Activated naive CD4-positive, alpha-beta T cell treated with anti-CD3 and anti-CD28 coated beads, Interleukin-2, amount 10 ng/mL, durations not matched to agents 7 days and 5 days (primary cell): ENCODE measurements around the gene MAPK11.

ENCODE experiments used
- CTCF ChIA-PET: fragments of 350-600 bp; sonication (Branson Sonifier 250); formaldehyde crosslinking; loops from one replicate; lab custom pipeline; 2021; ENCODE audit warnings: antibody characterized with exemption; lab: Charles Lee
- DNase-seq: peaks from one replicate; pipeline ENCODE4 v3.0.0-alpha.2; 2020
- H3K27ac Mint-ChIP-seq: one replicate; pipeline ENCODE4 v1.8.0; 2021; ENCODE audit warnings: mild to moderate bottlenecking, moderate library complexity, mixed read lengths
- H3K27me3 Mint-ChIP-seq: one replicate; pipeline ENCODE4 v1.8.0; 2021; ENCODE audit warnings: mild to moderate bottlenecking, mixed read lengths
- H3K36me3 Mint-ChIP-seq: one replicate; pipeline ENCODE4 v1.8.0; 2021; ENCODE audit warnings: mixed read lengths
- H3K4me1 Mint-ChIP-seq: one replicate; pipeline ENCODE4 v1.8.0; 2021; ENCODE audit warnings: mixed read lengths
- H3K4me3 Mint-ChIP-seq: one replicate; pipeline ENCODE4 v1.8.0; 2021; ENCODE audit warnings: mild to moderate bottlenecking, moderate library complexity, mixed read lengths
- H3K9me3 Mint-ChIP-seq: one replicate; pipeline ENCODE4 v1.8.0; 2021; ENCODE audit warnings: mixed read lengths

Gene MAPK11

DNA sequence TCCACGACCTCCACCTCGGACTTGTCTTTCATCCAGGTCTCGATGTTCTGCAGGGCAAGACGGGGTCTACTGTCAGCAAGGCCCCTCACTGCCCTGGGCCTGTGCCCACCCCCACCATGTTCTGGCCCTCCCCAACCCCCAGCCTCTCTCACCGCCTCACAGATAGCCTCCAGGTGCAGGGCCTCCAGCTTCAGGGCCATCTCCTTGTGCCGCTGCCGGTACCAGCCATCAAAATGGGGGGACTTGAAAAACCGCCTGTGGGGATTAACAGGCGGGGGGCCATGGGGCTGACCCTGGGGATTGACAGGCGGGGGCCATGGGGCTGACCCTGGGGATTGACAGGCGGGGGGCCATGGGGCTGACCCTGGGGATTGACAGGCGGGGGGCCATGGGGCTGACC, 42.2 kb upstream of the MAPK11 start:
- Mint-ChIP-seq H3K27ac (no peak overlapping the region), H3K9me3 (no peaks in the 10 kb centered on the region), H3K27me3 (peaks cover 27% of the 10 kb centered on the region), H3K4me3 (no peak overlapping the region), H3K4me1 (peaks cover 25% of the 10 kb centered on the region), H3K36me3 (no peaks in the 10 kb centered on the region)
- DNase-seq, result no peak
- CTCF ChIA-PET, result no interaction called here

DNA sequence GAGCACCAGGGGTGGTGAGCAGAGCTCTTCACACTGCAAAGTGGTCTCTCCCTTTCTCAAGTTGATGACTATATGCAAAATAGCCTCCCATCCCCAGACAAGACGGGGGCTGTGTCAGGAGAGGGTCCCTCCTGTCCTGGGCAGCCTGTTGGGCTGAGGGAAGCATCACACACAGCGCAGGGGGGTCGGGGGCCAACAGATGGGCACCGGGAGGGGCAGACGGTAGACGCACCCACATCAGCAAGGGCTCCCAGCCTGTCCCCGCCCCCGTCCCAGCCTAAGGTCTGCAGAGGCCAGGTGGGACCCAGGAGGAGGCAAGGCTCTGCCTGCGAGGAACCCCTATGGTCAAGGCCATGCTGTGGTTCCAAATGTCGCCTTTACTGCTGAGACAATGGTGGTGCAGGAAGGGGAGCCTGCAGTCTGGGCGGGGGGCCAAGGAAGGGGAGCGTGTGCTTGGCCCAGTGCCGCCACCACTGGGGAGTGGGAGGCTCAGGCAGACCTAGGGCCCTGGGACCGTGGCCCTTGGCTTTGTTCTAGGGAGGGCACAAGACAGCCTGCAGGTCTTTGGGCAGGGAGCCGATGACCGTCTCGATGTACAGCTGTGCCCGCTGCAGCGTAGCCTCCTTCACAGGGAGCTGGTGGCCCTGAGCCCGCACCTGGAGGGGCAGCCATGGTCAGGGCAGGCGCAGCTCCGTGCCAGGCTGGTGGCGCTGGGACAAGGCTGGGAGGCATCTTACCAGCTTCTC, 41.6 kb upstream of the MAPK11 start:
- H3K36me3 Mint-ChIP-seq, result no peaks in the 10 kb centered on the region
- no peaks in the 10 kb centered on the region for H3K9me3 Mint-ChIP-seq
- CTCF ChIA-PET, result no interaction called here
- DNase-seq, result no peak
- no peak overlapping the region for H3K27ac Mint-ChIP-seq
- H3K4me3 Mint-ChIP-seq, result no peak overlapping the region
- H3K27me3 Mint-ChIP-seq, result peaks cover 30% of the 10 kb centered on the region
- peaks cover 25% of the 10 kb centered on the region for H3K4me1 Mint-ChIP-seq

GRCh38 chr22:50310949-50311444, 40.8 kb upstream of the MAPK11 start:
- no peak for DNase-seq
- Mint-ChIP-seq H3K27ac (no peak overlapping the region), H3K36me3 (no peaks in the 10 kb centered on the region), H3K9me3 (no peaks in the 10 kb centered on the region), H3K27me3 (peaks cover 38% of the 10 kb centered on the region), H3K4me3 (no peak overlapping the region), H3K4me1 (peaks cover 29% of the 10 kb centered on the region)
- CTCF ChIA-PET, result no interaction called here

GRCh38 chr22:50310031-50310722, 40.0 kb upstream of the MAPK11 start:
- H3K27me3 Mint-ChIP-seq, result peaks cover 46% of the 10 kb centered on the region
- H3K36me3 Mint-ChIP-seq, result no peaks in the 10 kb centered on the region
- H3K9me3 Mint-ChIP-seq, result no peaks in the 10 kb centered on the region
- CTCF ChIA-PET, result no interaction called here
- no peak overlapping the region for H3K4me3 Mint-ChIP-seq
- H3K27ac Mint-ChIP-seq, result no peak overlapping the region
- H3K4me1 Mint-ChIP-seq, result peaks cover 27% of the 10 kb centered on the region
- DNase-seq, result no peak

DNA sequence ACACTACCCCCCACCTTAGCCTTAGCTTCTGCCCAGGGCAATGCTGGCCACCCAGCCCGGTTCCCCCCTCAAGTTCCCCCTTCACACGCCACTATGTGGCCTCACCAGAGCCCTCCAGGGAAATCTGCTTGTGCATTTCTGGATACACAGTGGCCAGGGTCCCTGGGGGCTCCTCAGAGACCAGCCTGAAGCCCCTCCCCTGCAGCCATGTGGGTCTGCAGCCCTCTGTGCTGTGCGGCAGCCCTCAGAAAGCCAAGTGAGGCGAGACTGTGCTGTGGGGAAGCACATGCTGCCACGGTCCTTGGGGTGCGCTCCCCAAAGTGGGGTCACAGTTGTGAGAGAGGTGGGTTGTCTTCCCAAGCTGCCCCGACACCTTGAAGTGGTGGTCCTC, 39.4 kb upstream of the MAPK11 start:
- Mint-ChIP-seq H3K4me1 (peaks cover 26% of the 10 kb centered on the region), H3K27ac (no peak overlapping the region), H3K36me3 (no peaks in the 10 kb centered on the region), H3K4me3 (no peak overlapping the region), H3K27me3 (peaks cover 52% of the 10 kb centered on the region), H3K9me3 (no peaks in the 10 kb centered on the region)
- CTCF ChIA-PET, result no interaction called here
- no peak for DNase-seq

DNA sequence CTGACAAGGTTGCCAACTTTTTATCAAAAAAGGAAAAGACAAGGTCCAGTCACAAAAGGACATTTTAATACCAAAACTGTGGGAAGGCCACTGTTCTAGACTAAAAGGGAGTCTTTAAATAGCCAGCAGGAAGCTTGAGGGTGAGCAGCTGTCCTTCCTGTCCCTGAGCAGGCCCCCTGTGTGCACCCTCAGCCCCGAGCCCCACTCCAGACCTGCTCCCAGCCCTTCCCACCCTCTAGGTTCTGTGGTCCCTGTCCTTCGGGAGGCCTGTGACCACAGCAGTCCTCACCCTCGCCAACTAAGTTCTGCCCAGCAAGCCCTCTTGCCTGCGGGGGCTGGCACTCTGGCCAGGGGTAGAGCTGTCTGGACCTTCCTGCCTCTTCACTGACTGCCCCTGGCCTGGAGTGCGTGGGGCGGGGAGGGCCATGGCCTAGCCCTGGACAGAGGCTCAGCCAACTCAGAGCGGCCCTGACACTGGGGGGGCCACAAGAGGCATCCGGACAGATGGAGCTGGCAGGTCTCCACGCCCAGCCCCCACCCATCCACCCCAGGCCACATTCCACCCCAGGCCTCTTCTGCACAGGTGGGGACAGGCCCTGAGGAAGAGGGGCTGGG, 38.9 kb upstream of the MAPK11 start:
- DNase-seq, result no peak
- Mint-ChIP-seq H3K36me3 (no peaks in the 10 kb centered on the region), H3K27me3 (peaks cover 57% of the 10 kb centered on the region), H3K4me3 (peak overlapping the region; percentile 49), H3K9me3 (no peaks in the 10 kb centered on the region), H3K27ac (no peak overlapping the region), H3K4me1 (peaks cover 25% of the 10 kb centered on the region)
- CTCF ChIA-PET, result no interaction called here

GRCh38 chr22:50308597-50308935, 38.4 kb upstream of the MAPK11 start:
- no peak overlapping the region for H3K27ac Mint-ChIP-seq
- peaks cover 62% of the 10 kb centered on the region for H3K27me3 Mint-ChIP-seq
- no peaks in the 10 kb centered on the region for H3K9me3 Mint-ChIP-seq
- CTCF ChIA-PET, result no interaction called here
- peak overlapping the region; percentile 49 for H3K4me3 Mint-ChIP-seq
- H3K4me1 Mint-ChIP-seq, result peaks cover 21% of the 10 kb centered on the region
- no peaks in the 10 kb centered on the region for H3K36me3 Mint-ChIP-seq
- DNase-seq, result no peak

DNA sequence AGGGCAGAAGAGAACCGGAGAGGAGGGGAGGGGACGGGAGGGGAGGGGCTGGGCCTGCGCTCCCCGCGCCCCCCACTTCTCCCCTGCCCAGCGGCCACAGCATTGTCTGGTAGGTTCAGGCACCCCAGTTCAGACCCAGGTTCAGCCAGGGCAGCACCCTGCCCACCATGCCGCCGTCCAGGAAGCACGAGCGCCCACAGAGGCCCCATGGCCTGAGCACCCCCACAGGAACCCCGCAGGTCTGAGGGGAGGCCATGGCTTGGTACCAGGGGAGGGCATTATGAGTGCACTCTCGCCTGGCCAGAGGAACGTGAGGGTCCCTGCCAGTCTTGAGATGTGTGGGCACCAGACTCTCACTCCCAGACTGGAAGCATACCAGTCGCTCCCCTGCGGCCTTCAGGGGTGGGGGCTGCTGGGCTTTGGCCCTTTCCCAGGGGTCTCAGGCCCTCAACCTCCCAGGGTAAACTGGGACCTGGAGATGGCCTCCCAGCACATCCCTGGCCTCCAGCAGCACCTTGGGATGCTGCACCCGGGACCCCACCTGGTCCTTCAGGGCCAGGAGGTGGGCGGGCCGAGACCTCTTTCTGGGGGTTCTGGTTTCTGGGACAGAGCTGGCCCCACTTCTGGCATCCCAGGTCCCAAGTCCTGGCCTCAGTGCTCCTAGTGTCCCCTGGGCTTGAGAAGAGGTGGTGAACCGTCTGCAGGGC, 37.9 kb upstream of the MAPK11 start:
- peaks cover 67% of the 10 kb centered on the region for H3K27me3 Mint-ChIP-seq
- H3K9me3 Mint-ChIP-seq, result no peaks in the 10 kb centered on the region
- no peak overlapping the region for H3K27ac Mint-ChIP-seq
- DNase-seq, result no peak
- no peak overlapping the region for H3K4me3 Mint-ChIP-seq
- peaks cover 21% of the 10 kb centered on the region for H3K4me1 Mint-ChIP-seq
- CTCF ChIA-PET, result no interaction called here
- H3K36me3 Mint-ChIP-seq, result no peaks in the 10 kb centered on the region

DNA sequence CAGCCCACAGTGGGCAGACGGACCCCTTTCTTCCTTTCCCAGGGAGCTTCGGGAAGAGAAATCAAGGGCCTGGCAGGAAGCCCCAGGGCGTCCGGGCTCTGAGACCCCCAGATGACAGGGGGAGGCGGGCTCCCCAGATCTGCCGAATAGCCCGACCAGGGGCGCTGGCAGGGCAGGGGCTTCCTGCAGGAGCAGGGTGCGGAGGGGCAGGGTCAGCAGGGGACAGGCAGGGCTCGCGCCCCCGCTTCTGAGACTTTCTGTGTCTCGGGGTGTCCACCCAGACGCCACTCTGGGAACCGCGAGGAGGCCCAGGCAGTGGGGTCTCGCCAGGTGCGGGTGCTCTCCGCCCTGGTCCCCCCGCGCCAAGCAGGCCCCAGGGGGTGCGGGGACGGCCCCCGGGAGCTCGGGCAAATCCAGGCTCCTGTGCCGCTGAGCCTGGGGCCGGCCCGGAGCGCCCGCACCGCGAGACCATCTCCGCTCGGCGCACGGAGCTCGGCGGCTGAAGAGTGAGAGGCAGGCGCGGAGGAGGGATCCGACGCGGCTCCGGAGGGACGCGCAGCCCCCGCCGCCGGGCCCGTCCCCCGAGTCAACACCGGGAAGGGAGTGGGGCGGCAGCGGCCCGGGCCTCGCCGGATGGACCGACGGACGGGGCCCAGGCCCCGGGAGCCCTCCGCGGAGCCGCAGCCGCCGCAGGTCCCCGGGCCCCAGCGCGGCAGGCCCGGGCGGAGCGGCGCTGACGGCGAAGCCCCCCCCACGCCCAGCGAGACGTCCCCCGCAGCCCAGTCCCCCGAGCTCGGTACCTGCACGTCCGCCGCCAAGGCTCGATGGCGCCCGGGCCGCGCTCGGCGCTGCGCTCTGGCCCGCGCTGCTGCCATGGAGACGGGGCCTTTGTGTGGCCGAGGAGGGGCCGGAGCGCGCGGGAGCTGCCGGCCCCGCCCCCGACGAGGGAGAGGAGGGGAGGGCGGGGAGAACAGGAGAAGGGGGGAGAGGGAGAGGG, 36.9 kb upstream of the MAPK11 start, which contains the start of gene PLXNB2:
PLXNB2 (minus strand) TSS at position 894 of the 997 bp plus-strand sequence. CDS start 17,062 bp downstream, outside the sequence.
- Mint-ChIP-seq H3K36me3 (no peaks in the 10 kb centered on the region), H3K9me3 (no peaks in the 10 kb centered on the region), H3K27me3 (peaks cover 77% of the 10 kb centered on the region), H3K4me1 (peaks cover 21% of the 10 kb centered on the region), H3K27ac (no peak within 1 kb of the TSS), H3K4me3 (no peak within 1 kb of the TSS)
- peak; percentile 48 for DNase-seq
- CTCF ChIA-PET, result interaction anchor here (0.9 kb wide), 2 partner anchors 21 to 31 kb away, joined by 3 read pairs; no protein-coding TSS in a partner anchor

- H3K4me1 Mint-ChIP-seq, result peaks cover 21% of the 10 kb centered on the region
- H3K27me3 Mint-ChIP-seq, result peaks cover 87% of the 10 kb centered on the region
- DNase-seq, result no peak
- CTCF ChIA-PET, result interaction anchor here (0.9 to 1.6 kb wide), 3 partner anchors 14 to 30 kb away, joined by 3 to 4 read pairs (median 3); no protein-coding TSS in a partner anchor
- H3K36me3 Mint-ChIP-seq, result no peaks in the 10 kb centered on the region
- H3K27ac Mint-ChIP-seq, result no peak overlapping the region
- no peaks in the 10 kb centered on the region for H3K9me3 Mint-ChIP-seq
- H3K4me3 Mint-ChIP-seq, result peak overlapping the region; percentile 60
These were observed 35.9 kb upstream of the MAPK11 start for GRCh38 chr22:50305923-50306566.

DNA sequence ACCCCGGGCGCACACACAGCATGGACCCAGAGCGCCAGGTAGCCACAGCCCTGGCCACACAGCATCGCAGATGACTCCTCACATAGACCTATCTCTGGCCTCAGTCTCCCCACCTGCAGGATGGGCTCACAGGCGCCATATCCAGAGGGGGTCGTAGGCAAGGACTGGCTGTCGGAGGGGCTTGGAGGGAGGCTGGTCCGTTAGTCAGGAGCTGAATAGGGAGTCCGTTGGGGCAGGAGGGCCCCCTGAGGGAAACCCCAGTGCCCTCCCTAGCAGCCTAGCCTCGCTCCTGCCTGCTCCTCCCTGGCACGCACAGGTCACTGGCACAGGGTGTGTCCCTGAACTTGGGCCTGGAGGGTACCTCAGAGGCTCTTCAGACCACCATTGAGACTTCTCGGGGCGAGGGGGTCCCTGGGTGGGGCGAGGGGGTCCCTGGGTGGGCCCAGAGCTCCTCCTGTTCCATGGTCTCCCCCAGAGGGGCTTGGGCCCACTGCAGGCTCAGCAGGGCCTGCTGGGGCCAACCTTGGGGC, 35.3 kb upstream of the MAPK11 start:
- Mint-ChIP-seq H3K4me3 (no peak overlapping the region), H3K27ac (no peak overlapping the region), H3K36me3 (no peaks in the 10 kb centered on the region), H3K9me3 (no peaks in the 10 kb centered on the region), H3K4me1 (peaks cover 21% of the 10 kb centered on the region), H3K27me3 (peaks cover 93% of the 10 kb centered on the region)
- CTCF ChIA-PET, result interaction anchor here (1.6 kb wide), 1 partner anchor 15 kb away, joined by 4 read pairs; no protein-coding TSS in a partner anchor
- DNase-seq, result no peak

GRCh38 chr22:50304528-50305392, 34.6 kb upstream of the MAPK11 start:
- Mint-ChIP-seq H3K9me3 (no peaks in the 10 kb centered on the region), H3K4me1 (peaks cover 21% of the 10 kb centered on the region), H3K4me3 (no peak overlapping the region), H3K27ac (no peak overlapping the region), H3K27me3 (peaks cover 88% of the 10 kb centered on the region), H3K36me3 (no peaks in the 10 kb centered on the region)
- no peak for DNase-seq
- CTCF ChIA-PET, result interaction anchor here (1.6 kb wide), 1 partner anchor 16 kb away, joined by 4 read pairs; no protein-coding TSS in a partner anchor
